ENCODE data around the gene TPP1.

- TF ChIP-seq GATA2 (IDR thresholded peaks at IDR 0.05; ENCODE audit: low read depth, low read length) (no peak), GATA3 (IDR thresholded peaks at IDR 0.05; ENCODE audit: low read depth, low read length) (no peak)
Observed at GRCh38 chr11:6625832-6626420, 6.7 kb upstream of the TPP1 start.

Data from SH-SY5Y (cell line).